Measurements from ENCODE around the gene RBM7.

Gene RBM7

GRCh38 chr11:114397349-114397982 lies 3.0 kb upstream of the RBM7 start:
- DNase-seq, result no peak

GRCh38 chr11:114398303-114398920 lies 2.1 kb upstream of the RBM7 start:
- DNase-seq, result no peak

- peak; percentile 52 for DNase-seq
Measured at GRCh38 chr11:114399490-114400215, 813 bp upstream of the RBM7 start.

- no peak for DNase-seq
Measured at GRCh38 chr11:114400915-114401223, 403 bp downstream of the RBM7 start.

- DNase-seq, result no peak
Measured at GRCh38 chr11:114401311-114401710, 845 bp downstream of the RBM7 start.

- no peak for DNase-seq
Measured at GRCh38 chr11:114412946-114413345, 12.5 kb downstream of the RBM7 start.

GRCh38 chr11:114413958-114414357 lies 13.5 kb downstream of the RBM7 start:
- no peak for DNase-seq

- DNase-seq, result no peak
Measured at GRCh38 chr11:114416441-114416961, 16.0 kb downstream of the RBM7 start.

- DNase-seq, result no peak
Measured at GRCh38 chr11:114426280-114426679, 25.8 kb downstream of the RBM7 start.

GRCh38 chr11:114430290-114430689 lies 29.8 kb downstream of the RBM7 start:
- no peak for DNase-seq

- no peak for DNase-seq
Measured at GRCh38 chr11:114432893-114433292, 32.4 kb downstream of the RBM7 start.

- no peak for DNase-seq
Measured at GRCh38 chr11:114433376-114433775, 32.9 kb downstream of the RBM7 start.

GRCh38 chr11:114438303-114438702 lies 37.8 kb downstream of the RBM7 start:
- DNase-seq, result no peak

- peak; percentile 82 for DNase-seq
Measured at GRCh38 chr11:114439229-114440120, 39.0 kb downstream of the RBM7 start, which contains the start of gene REXO2. Gene REXO2, plus strand, starts transcription at chr11:114439467. Its CDS starts 62 bp downstream, at chr11:114439529.

- DNase-seq, result peak; percentile 28
Measured at GRCh38 chr11:114440121-114440860, 39.8 kb downstream of the RBM7 start.

- DNase-seq, result no peak
Measured at GRCh38 chr11:114440971-114441763, 40.7 kb downstream of the RBM7 start.

- DNase-seq, result no peak
Measured at GRCh38 chr11:114441921-114442320, 41.5 kb downstream of the RBM7 start.

- no peak for DNase-seq
Measured at GRCh38 chr11:114442536-114442935, 42.1 kb downstream of the RBM7 start.

- no peak for DNase-seq
Measured at GRCh38 chr11:114447444-114447843, 47.0 kb downstream of the RBM7 start.

GRCh38 chr11:114447892-114448291 lies 47.4 kb downstream of the RBM7 start:
- DNase-seq, result peak; percentile 3

- no peak for DNase-seq
Measured at GRCh38 chr11:114448749-114449482, 48.5 kb downstream of the RBM7 start.
